Effector memory CD4-positive, alpha-beta T cell (primary cell): ENCODE data around the gene P3H3.

Experiments used
- DNase-seq, 3 donors: peaks; one replicate each; pipeline ENCODE4 v3.0.0-alpha.2; 2020
- H3K27ac ChIP-seq: 2 replicates; pipeline ENCODE4 v1.7.0; 2013; ENCODE audit warnings: mild to moderate bottlenecking, low read length, moderate library complexity; ENCODE audit not compliant: insufficient read depth, poor library complexity, severe bottlenecking
- H3K27me3 ChIP-seq: replicated peaks from 2 replicates; pipeline ENCODE4 v1.7.0; 2013; ENCODE audit warnings: mild to moderate bottlenecking, low read length; ENCODE audit not compliant: insufficient read depth, control insufficient read depth, poor library complexity, severe bottlenecking
- H3K36me3 ChIP-seq: 2 replicates; pipeline ENCODE4 v1.7.0; 2013; ENCODE audit warnings: mild to moderate bottlenecking, low read length, moderate library complexity; ENCODE audit not compliant: control insufficient read depth, insufficient read depth
- H3K4me1 ChIP-seq: 2 replicates; pipeline ENCODE4 v1.7.0; 2013; ENCODE audit warnings: low read length, mild to moderate bottlenecking; ENCODE audit not compliant: control insufficient read depth, insufficient read depth, poor library complexity, severe bottlenecking
- H3K4me3 ChIP-seq: 2 replicates; pipeline ENCODE4 v1.7.0; 2013; ENCODE audit warnings: low read length, low read depth, mild to moderate bottlenecking; ENCODE audit not compliant: insufficient read depth, poor library complexity, severe bottlenecking
- H3K9me3 ChIP-seq: 2 replicates; pipeline ENCODE4 v1.7.0; 2013; ENCODE audit warnings: mild to moderate bottlenecking, low read length, moderate library complexity; ENCODE audit not compliant: control insufficient read depth
- total RNA-seq, 3 donors: gene quantifications; one replicate each; lab custom pipeline; 2026; lab: John Stamatoyannopoulos, UW

The P3H3 gene
- 2.3 to 6.3 (median 4.7) reads per million in 3 donors for total RNA-seq

GRCh38 chr12:6827982-6828780 is at the start of gene P3H3:
TSS of gene P3H3 (plus strand) at chr12:6828407. CDS start at chr12:6828441, 34 bp downstream.
- Histone ChIP-seq H3K9me3 (no peaks in the 10 kb centered on the region), H3K27me3 (peaks cover 7% of the 10 kb centered on the region), H3K36me3 (no peaks in the 10 kb centered on the region), H3K4me3 (peak within 1 kb of the TSS; percentile 67), H3K4me1 (peaks cover 8% of the 10 kb centered on the region), H3K27ac (peak within 1 kb of the TSS; percentile 4)
- no peak for DNase-seq

- Histone ChIP-seq H3K4me3 (peak overlapping the region; percentile 55), H3K27ac (no peak overlapping the region), H3K9me3 (no peaks in the 10 kb centered on the region), H3K4me1 (peaks cover 24% of the 10 kb centered on the region), H3K27me3 (peaks cover 10% of the 10 kb centered on the region), H3K36me3 (no peaks in the 10 kb centered on the region)
- DNase-seq = peak; percentile 74 to 85 (median 78)
Measured at GRCh38 chr12:6778574-6779550, 49.3 kb upstream of the P3H3 start.

- Histone ChIP-seq H3K27ac (no peak overlapping the region), H3K9me3 (no peaks in the 10 kb centered on the region), H3K27me3 (peaks cover 5% of the 10 kb centered on the region), H3K36me3 (no peaks in the 10 kb centered on the region), H3K4me1 (peaks cover 19% of the 10 kb centered on the region), H3K4me3 (no peak overlapping the region)
- DNase-seq = no peak
Measured at GRCh38 chr12:6779708-6780432, 48.3 kb upstream of the P3H3 start.

GRCh38 chr12:6780573-6780972 is 47.6 kb upstream of the P3H3 start:
- Histone ChIP-seq H3K36me3 (no peaks in the 10 kb centered on the region), H3K27ac (no peak overlapping the region), H3K9me3 (no peaks in the 10 kb centered on the region), H3K4me3 (no peak overlapping the region), H3K4me1 (peaks cover 24% of the 10 kb centered on the region), H3K27me3 (peaks cover 5% of the 10 kb centered on the region)
- DNase-seq = no peak

- Histone ChIP-seq H3K27ac (no peak overlapping the region), H3K27me3 (no peaks in the 10 kb centered on the region), H3K4me3 (no peak overlapping the region), H3K36me3 (no peaks in the 10 kb centered on the region), H3K4me1 (peaks cover 39% of the 10 kb centered on the region), H3K9me3 (no peaks in the 10 kb centered on the region)
- no peak for DNase-seq
Measured at GRCh38 chr12:6782119-6782518, 46.1 kb upstream of the P3H3 start.

GRCh38 chr12:6782850-6783566 is 45.2 kb upstream of the P3H3 start:
- no peak overlapping the region for H3K27ac ChIP-seq
- no peak overlapping the region for H3K4me3 ChIP-seq
- no peaks in the 10 kb centered on the region for H3K9me3 ChIP-seq
- H3K4me1 ChIP-seq = peaks cover 44% of the 10 kb centered on the region
- no peaks in the 10 kb centered on the region for H3K27me3 ChIP-seq
- H3K36me3 ChIP-seq = no peaks in the 10 kb centered on the region
- no peak for DNase-seq

- no peak for DNase-seq
- Histone ChIP-seq H3K4me1 (peaks cover 43% of the 10 kb centered on the region), H3K27me3 (no peaks in the 10 kb centered on the region), H3K36me3 (no peaks in the 10 kb centered on the region), H3K4me3 (no peak overlapping the region), H3K9me3 (no peaks in the 10 kb centered on the region), H3K27ac (peak overlapping the region; percentile 20)
Measured at GRCh38 chr12:6783828-6784227, 44.4 kb upstream of the P3H3 start.

- H3K27me3 ChIP-seq = no peaks in the 10 kb centered on the region
- H3K4me3 ChIP-seq = no peak overlapping the region
- no peak for DNase-seq
- peak overlapping the region; percentile 10 for H3K27ac ChIP-seq
- H3K4me1 ChIP-seq = peaks cover 44% of the 10 kb centered on the region
- H3K9me3 ChIP-seq = no peaks in the 10 kb centered on the region
- H3K36me3 ChIP-seq = no peaks in the 10 kb centered on the region
Measured at GRCh38 chr12:6784296-6784695, 43.9 kb upstream of the P3H3 start.

GRCh38 chr12:6784761-6785160 is 43.4 kb upstream of the P3H3 start:
- peak overlapping the region; percentile 10 for H3K27ac ChIP-seq
- no peaks in the 10 kb centered on the region for H3K36me3 ChIP-seq
- H3K27me3 ChIP-seq = no peaks in the 10 kb centered on the region
- no peak for DNase-seq
- no peaks in the 10 kb centered on the region for H3K9me3 ChIP-seq
- H3K4me1 ChIP-seq = peaks cover 45% of the 10 kb centered on the region
- no peak overlapping the region for H3K4me3 ChIP-seq
